Activated CD8-positive, alpha-beta memory T cell treated with anti-CD3 and anti-CD28 coated beads, Interleukin-2, amount 50 U/mL, for 24 hours (primary cell): Measurements from ENCODE around the gene PLP2.
"Not testable (repeated sequence)": the region's sequence is repeated elsewhere in the genome, so short reads cannot be mapped to it uniquely, and the experiment has no call there.

ENCODE experiments used
- DNase-seq: peaks from one replicate; pipeline ENCODE4 v3.0.0-alpha.2; 2020; ENCODE audit errors: extremely low read depth

Gene PLP2, protein sequence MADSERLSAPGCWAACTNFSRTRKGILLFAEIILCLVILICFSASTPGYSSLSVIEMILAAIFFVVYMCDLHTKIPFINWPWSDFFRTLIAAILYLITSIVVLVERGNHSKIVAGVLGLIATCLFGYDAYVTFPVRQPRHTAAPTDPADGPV

DNA sequence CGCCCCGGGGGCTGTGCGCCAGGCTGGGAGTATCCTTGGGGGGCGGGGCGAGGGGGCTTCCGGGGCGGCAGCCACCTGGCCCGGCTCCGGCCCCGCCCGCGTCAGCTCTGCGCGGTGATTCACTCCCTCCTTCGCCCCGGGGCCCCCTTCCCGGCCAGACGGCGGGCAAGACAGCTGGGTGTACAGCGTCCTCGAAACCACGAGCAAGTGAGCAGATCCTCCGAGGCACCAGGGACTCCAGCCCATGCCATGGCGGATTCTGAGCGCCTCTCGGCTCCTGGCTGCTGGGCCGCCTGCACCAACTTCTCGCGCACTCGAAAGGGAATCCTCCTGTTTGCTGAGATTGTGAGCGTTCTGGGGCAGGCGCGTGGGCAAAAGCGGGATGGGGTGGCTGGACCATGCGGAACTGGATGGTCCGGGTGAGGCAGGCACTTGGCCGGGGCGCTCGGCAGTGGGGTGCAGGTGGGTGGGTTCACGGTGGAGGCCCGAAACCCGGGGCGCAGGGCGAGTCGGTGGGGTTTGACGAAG is at the start of gene PLP2:
Gene PLP2 (plus strand): TSS at position 147 of the 528 bp plus-strand sequence. CDS start 103 bp downstream, at position 250.
- no peak for DNase-seq

DNA sequence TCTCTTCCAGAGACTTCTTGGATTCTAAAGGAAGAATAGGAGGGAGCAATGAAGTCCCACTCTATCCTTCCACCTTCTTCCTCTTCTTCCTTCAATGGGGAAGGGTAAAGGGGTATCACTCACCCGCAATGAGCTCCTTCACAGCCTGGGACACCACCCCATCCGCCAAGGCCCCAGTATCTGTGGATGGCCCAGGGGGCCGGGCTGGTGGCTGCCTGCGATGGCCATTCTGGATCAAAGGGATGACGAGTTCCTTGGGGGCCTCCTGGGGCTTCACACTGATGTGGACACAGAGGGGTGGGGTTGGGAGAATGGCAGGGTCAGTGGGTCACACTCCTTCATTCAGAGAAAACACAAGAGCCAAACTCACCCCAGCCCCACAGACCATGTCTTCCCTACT is 49.2 kb upstream of the PLP2 start:
- no peak for DNase-seq

DNA sequence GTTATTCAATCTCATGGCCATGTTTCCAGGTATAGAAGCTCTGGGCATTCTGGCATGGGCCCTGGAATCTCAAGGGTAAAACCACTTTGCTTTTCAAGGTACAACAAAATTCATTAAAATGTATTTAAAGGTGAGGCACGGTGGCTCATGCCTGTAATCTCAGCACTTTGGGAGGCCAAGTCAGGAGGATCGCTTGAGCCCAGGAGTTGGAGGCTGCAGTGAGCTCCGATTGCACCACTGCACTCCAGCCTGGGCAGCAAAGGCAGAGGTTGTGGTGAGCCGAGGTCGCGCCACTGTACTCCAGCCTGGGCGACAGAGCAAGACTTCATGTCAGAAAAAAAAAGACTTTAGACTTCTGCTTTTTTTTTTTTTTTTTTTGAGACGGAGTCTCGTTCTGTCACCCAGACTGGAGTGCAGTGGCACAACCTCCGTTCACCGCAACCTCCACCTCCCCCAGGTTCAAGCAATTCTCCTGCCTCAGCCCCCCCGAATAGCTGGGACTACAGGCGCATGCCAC is 43.9 kb upstream of the PLP2 start:
- DNase-seq, result not testable (repeated sequence)

DNA sequence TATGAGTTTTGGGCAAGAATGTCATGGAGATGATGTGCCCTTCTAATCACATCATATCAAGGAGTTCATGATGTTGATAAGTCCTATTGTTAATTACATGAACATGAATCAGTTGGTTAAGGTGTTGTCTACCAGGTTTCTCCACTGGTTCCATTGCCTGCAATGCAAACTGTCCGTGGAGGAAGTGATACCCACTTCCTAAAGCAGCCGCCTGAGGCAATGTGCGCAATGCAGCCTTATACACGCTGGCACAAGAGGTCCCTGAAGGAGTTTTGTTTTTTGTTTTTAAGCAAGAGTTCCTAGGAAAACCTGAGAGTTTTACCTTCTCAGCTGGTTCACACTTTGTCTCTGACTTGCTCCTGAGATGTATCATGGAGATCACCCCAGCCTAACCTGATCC is 42.3 kb upstream of the PLP2 start:
- DNase-seq, result no peak

DNA sequence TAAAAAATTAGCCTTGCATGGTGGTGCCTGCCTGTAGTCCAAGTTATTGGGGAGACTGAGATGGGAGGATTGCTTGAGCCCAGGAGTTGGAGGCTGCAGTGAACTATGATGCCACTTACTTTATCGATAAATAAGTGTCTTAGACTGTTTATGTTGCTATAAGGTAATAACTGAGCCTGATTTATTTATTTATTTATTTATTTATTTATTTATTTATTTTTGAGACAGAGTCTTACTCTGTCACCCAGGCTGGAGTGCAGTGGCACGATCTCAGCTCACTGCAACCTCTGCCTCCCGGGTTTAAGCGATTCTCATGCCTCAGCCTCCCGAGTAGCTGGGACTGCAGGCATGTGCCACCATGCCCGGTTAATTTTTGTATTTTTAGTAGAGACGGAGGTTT is 39.4 kb upstream of the PLP2 start:
- not testable (repeated sequence) for DNase-seq

DNA sequence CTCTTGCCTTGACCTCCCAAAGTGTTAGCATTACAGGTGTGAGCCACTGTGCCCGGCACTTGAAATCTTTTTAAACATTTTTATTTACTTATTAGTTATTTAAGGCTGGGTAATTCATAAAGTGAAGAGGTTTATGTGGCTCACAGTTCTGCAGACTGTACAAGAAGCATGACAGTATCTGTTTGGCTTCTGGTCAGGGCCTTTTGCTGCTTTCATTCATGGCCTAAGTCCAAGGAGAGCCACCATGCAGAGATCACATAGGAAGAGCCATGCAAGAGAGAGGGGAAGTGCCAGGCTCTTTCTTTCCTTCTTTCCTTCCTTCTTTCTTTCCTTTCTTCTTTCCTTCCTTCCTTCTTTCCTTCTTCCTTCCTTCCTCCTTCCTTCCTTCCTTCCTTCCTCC is 37.9 kb upstream of the PLP2 start:
- no peak for DNase-seq

DNA sequence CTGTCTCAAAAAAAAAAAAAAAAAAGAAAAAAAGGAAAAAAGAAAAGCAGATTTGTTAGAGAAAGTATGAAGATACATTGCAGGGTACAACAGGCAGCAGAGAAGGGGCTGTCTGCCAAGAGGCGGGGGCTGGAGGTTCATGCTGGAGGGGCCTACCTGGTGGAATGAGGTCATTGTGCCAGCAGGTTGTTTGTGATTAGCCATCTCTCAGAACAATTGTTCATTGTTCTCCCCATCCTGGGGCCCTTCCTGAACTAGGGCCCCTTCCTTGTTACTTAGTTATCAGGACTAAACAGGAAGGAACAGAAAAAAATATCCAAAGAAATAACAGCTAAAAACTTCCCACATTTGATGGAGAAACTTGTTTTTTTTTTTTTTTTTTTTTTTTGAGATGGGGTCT is 34.2 kb upstream of the PLP2 start:
- DNase-seq, result no peak

DNA sequence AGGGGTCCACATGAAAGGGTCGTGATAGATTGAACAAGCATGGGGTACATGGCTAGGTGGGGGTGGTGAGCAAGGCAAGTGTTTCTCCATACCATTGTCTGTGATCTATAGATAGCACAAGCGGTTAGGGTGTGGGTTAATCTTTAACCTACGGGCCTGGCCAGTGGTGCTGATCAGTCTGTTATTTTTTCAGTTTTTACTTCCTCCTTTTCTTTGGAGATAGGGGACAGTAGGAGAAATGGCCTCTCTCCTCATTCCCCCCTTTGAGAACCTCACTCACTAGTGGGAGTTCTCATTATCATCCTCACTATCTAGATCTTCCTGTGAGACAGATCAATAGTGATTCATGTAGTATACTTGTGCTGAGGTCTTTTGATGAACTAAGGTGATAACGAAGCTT is 32.0 kb upstream of the PLP2 start:
- no peak for DNase-seq

DNA sequence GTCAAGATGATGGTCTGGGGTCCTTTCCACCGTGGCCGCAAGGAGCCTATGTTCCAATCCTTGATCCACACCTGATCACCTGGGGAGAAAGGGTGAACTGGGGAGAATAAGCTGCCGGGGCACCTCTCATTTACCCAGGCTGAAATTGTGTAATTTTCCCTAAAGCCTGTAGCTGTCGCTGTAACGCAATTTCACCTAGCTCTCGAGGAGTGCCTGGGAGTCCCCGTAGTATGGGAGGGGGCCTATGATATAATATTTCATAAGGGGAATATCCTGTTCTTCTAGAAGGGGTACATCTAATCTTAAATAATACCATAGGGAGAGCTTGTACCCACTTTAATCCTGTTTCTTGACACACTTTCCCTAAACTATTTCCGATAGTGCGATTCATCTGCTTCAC is 29.4 kb upstream of the PLP2 start:
- DNase-seq, result not testable (repeated sequence)

DNA sequence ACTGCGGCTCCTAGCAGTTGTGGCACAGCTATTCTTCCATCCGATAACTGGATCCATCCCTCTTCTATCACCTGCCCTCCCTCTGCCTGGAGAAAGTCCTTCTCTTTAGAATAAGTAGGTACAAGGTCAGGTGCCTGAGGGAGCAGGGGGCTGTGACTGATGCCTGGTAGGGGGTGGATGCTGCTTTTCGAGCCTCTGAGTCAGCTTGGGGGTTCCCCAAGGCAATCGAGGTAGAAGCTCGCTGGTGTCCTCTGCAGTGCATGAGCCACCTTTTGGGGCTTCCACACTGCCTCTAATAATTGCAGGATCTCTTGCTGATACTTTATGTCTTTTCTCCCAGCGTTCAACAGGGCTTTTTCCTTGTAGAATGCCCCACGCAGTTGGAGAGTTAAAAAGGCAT is 28.5 kb upstream of the PLP2 start:
- DNase-seq, result not testable (repeated sequence)

DNA sequence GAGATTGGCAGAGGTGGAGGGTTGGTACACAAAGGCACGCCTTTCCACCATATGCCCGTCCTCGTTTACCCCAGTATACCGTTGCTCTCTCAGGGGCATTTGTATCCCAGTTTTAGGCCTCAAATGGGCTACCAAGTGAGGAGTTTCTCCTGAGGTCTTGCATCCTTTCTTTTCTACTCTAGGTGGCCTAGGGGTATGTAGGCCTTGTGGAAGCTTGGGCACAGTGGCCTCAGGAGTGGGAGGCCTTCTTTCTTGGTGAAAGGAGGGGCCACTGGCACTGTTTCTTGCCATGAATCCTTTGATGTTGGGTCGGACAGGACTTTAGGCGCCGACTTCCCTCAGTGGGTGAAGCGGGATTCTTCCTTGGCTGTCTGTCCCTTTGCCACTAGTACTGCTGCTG is 24.4 kb upstream of the PLP2 start:
- DNase-seq, result no peak

DNA sequence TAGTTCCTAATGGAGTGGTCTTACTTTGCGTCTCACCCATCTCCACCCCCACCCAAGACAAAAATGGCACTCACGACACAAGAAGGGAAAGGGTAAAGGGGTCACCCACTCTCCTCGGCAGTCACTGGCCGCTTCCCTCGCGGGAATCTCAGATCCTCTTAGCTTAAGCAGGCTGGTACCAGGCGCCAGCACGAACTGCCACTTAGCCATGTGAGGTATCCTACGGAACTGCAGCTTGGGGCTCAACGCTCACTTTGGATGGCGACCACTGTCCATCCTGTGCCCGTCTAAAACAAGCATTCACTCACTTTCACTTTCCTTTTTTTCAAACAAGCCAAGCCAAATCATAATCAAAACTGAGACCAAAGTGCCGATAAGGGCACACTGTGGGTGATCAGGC is 23.8 kb upstream of the PLP2 start:
- DNase-seq, result no peak

DNA sequence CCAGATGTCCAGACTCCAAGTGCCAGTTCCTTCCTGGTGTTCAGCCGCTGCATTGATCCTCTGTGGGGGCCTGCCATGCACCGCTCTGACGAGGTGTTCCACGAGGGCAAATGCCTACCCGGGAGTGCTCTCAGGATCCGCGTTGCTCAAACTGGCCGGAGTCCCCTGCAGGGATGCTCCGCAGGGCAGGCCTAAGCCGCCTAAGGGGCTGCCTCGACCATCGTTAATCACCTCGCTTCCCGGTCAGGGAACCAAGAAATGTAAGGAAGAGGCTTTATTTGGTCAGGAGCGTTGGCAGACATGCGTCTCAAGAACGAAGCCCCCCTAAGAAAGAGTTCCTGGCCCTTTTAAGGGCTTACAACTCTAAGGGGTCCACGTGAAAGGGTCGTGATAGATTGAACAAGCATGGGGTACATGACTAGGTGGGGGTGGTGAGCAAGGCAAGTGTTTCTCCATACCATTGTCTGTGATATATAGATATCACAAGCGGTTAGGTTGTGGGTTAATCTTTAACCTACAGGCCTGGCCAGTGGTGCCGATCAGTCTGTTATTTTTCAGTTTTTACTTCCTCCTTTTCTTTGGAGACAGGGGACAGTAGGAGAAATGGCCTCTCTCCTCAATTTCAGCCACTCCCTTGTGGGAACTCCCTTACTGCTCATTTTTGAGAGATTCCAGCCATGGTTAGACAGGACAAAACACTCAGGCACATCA is 23.2 kb upstream of the PLP2 start:
- not testable (repeated sequence) for DNase-seq

DNA sequence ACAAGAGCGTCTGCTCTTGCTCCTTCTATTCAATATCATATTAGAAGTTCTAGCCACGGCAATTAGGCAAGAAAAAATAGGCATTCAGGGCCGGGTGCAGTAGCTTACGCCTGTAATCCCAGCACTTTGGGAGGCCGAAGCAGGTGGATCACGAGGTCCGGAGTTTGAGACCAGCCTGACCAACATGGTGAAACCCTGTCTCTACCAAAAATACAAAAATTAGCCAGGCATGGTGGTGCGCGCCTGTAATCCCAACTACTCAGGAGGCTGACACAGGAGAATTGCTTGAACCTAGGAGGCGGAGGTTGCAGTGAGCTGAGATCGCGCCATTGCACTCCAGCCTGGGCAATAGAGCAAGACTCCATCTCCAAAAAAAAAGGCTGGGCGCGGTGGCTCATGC is 22.4 kb upstream of the PLP2 start:
- not testable (repeated sequence) for DNase-seq

DNA sequence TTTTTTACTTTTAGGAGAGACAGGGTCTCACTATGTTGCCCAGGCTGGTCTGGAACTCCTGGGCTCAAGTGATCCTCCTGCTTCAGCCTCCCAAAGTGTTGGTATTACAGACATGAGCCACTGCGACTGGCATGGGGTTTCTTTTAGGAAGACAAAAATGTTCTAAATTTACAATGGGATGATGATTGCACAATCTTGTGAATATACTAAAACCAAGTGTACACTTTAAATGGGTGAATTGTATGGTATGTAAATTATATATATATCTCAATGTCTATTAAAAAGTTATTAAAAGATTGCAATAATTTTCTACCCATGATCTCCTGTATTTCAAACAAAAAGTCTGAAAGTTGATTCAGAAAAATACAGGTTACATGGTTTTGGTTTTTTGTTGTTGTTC is 18.2 kb upstream of the PLP2 start:
- no peak for DNase-seq

DNA sequence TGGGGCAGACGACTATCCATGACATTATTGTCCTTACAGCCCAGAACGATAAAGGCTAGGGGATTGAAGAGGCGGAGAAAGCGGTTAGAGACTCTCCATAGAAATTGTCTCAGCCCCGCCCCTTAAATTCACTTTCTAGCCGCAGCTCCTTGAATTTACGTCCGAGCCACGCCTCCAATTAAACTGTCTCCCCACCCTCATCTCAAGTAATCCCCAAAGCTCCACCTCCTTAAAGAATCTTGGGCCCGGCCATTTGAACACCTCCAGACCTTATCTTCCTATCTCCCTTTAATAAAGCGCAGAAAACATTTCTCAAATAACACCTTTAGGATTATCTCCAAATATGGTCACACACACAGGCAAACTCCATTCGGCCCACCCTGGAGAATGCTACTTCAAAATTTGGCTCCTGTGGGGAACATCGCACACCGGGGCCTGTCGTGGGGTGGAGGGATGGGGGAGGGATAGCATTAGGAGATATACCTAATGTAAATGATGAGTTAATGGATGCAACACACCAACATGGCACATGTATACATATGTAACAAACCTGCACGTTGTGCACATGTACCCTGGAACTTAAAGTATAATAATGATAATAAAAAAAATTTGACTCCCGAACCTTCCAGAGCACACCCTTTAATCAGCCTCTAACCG is 16.3 kb upstream of the PLP2 start:
- no peak for DNase-seq

DNA sequence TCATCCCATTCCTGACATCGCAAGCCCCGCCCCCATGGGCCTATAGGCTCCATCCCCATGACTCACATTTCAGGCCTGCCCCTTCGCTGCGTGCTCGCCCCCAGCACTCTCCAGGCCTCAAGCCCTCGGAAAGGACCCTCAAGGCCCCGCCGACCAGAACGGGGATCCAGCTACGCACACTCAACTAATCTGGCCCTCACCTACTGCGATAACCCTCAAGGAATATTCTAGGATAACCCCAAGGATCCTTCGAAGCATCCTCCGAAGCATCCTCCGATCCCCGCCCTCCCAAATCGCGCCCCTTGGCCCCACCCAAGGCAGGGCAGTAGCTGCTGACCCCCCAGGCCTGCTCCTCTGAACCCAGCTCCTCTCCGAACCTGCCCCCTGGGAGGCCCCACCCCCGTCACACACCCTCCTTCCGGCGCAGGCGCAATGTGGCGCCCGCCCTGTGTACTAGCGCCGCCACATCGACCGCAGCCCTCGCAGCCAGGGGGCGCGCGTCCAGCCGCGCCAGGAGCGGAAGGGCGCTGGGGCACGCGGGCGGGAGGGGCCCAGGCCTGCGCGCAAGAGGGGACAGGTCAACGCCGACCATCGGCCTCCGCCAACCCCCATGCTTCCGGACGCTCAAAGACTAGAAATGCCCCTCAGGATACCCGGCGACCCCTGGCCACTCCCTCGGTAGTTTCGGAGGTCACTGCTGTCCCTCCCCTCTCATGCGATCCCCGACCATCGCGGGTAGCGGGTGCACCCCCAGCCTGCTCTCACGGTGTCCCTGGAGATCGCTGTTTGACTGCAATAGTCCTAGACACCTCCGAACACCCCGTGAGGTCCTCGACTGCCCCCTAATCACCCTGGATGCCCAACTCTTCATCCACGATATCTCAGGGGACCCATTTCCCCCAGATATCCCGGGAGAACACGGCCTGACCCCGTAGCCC is 15.5 kb upstream of the PLP2 start:
- peak; percentile 62 for DNase-seq

DNA sequence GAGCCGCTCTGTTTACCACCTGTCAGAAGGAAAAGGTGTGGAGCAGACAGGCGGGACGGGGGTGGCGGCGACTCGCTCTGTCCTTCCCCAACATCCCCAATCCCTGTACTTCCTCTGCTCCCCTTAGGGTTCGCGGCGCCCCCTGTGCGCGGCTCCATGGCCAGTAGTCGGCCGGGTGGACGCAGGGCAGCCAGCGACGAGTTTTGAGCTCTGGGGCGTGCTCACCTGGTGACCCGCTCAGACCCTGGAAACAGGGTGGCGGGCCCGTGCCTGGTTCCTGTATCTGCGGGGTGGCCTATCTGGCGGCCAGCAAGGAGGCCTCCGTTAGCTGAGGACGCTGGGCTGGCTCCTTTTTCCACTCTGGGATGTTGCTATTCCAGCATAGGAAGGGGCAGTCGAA is 14.5 kb upstream of the PLP2 start:
- DNase-seq, result no peak

DNA sequence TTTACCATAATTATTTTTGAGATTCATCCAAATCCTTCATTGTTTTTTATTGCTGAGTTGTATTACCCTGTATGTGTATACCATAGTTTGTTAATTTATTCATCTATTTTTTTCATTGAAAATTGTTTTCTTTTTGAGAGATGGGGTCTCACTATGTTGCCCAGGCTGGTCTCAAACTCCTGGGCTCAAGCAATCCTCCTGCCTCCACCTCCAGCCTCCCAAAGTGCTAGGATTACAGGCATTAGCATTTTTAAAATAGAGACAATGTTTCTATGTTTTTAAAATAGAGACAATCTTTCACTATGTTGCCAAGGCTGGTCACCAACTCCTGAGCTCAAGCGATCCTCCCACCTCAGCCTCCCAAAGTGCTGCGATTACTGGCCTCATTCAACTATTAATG is 10.8 kb upstream of the PLP2 start:
- no peak for DNase-seq

DNA sequence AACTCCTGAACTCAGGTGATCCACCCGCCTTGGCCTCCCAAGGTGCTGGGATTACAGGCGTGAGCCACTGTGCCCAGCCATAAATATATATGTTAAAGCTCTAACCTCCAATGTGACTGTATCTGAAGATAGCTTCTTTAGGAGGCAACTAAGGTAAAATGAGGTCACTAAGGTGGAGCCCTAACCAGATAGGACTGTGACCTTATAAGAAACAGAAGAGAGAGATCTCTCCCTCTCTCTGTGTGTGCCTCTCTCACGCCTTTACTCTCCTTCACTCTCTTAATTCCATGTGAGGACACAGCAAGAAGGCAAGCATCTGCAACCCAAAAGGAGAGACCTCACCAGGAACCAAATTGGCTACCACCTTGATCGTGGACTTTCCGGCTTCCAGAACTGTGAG is 10.1 kb upstream of the PLP2 start:
- DNase-seq, result no peak

DNA sequence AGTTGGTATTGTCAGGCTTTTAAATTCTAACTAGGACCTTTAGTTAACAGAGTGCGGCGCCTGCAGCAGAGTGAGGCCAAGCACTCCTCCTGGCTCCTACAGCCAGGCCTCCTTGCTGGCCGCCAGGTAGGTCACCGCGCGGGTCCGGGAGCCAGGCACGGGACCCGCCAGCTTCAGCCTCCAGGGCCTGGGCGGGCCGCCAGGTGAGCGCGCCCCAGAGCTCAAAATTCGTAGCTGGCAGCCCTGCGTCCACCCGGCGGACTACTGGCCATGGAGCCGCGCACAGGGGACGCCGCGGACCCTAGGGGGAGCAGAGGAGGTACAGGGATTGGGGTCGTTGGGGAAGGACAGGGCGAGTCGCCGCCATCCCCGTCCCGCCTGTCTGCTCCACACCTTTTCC is 9.1 kb upstream of the PLP2 start, which contains the start of gene MAGIX:
Gene MAGIX (plus strand): TSS at position 139 of the 400 bp plus-strand sequence. CDS start 132 bp downstream, at position 271.
- DNase-seq, result no peak
